IMR-90 (cell line): ENCODE results near the gene PDGFD. TPM values are rescaled to one million over a fixed set of nuclear protein-coding genes. Genes with fewer than 3 reads are reported as not detected.
A peak's percentile ranks its signal among the peaks of the same experiment; 100 is the strongest.

Experiments
- ATAC-seq: fragments of 200-7000 bp; cut with Tn5 transposase; 2 replicates; pipeline ENCODE4 v1.9.1; 2020; ENCODE audit warnings: low read depth, mild to moderate bottlenecking, moderate library complexity
- BruUV-seq: library from RNA; stranded (reverse); fragments of 400-500 nt; replicated peaks from 2 replicates; lab custom pipeline; 2021; lab: Mats Ljungman, UMichigan
- CTCF ChIA-PET: fragments of 300-600 bp; formaldehyde crosslinking; extraction: SDS; loops from one replicate; lab custom pipeline; 2021; ENCODE audit warnings: antibody characterized with exemption; lab: Yijun Ruan, JAX
- POLR2A ChIA-PET: fragments of 300-600 bp; sonication (Branson Sonifier 250); formaldehyde crosslinking; loops from one replicate; lab custom pipeline; 2022; ENCODE audit warnings: antibody characterized with exemption; ENCODE audit not compliant: unreplicated experiment; lab: Charles Lee
- DNase-seq: peaks from one replicate; pipeline ENCODE4 v3.0.0; 2013
- H2AFZ ChIP-seq: replicated peaks from 2 replicates; pipeline ENCODE3; 2013; ENCODE audit warnings: low read length, mild to moderate bottlenecking; ENCODE audit not compliant: poor library complexity
- H2AK5ac ChIP-seq: 2 replicates; pipeline ENCODE4 v1.6.1; 2013; ENCODE audit warnings: low read depth, low read length, inconsistent platforms
- H2AK9ac ChIP-seq: replicated peaks from 2 replicates; pipeline ENCODE3; 2013; ENCODE audit warnings: mild to moderate bottlenecking, low read depth, low read length, moderate library complexity; ENCODE audit not compliant: poor library complexity
- H2BK120ac ChIP-seq: 2 replicates; pipeline ENCODE4 v1.6.1; 2013; ENCODE audit warnings: low read depth, low read length, inconsistent platforms
- H2BK15ac ChIP-seq: 3 replicates; pipeline ENCODE4 v1.6.1; 2013; ENCODE audit warnings: low read depth, low read length, inconsistent platforms
- H2BK20ac ChIP-seq: 2 replicates; pipeline ENCODE4 v1.6.1; 2013; ENCODE audit warnings: low read depth, mild to moderate bottlenecking, inconsistent platforms, low read length, moderate library complexity
- H2BK5ac ChIP-seq: 2 replicates; pipeline ENCODE4 v1.6.1; 2013; ENCODE audit warnings: mild to moderate bottlenecking, low read depth, low read length, inconsistent platforms; ENCODE audit not compliant: poor library complexity, severe bottlenecking
- H3K14ac ChIP-seq: replicated peaks from 2 replicates; pipeline ENCODE4 v1.6.1; 2013; ENCODE audit warnings: low read depth, low read length, inconsistent platforms
- H3K18ac ChIP-seq: 2 replicates; pipeline ENCODE4 v1.6.1; 2013; ENCODE audit warnings: low read depth, low read length, control low read depth
- H3K23ac ChIP-seq: 2 replicates; pipeline ENCODE4 v1.6.1; 2013; ENCODE audit warnings: low read depth, low read length, inconsistent platforms
- H3K27ac ChIP-seq: 2 replicates; pipeline ENCODE4 v1.5.1; 2013; ENCODE audit warnings: mild to moderate bottlenecking, control low read depth, low read length; ENCODE audit not compliant: insufficient read depth
- H3K27me3 ChIP-seq: 2 replicates; pipeline ENCODE4 v1.6.1; 2013; ENCODE audit warnings: low read length; ENCODE audit not compliant: control insufficient read depth, insufficient read depth
- H3K36me3 ChIP-seq: 2 replicates; pipeline ENCODE4 v1.6.1; 2013; ENCODE audit warnings: low read length, mixed read lengths; ENCODE audit not compliant: control insufficient read depth, insufficient read depth
- H3K4ac ChIP-seq: 2 replicates; pipeline ENCODE4 v1.6.1; 2013; ENCODE audit warnings: low read depth, low read length, inconsistent platforms
- H3K4me1 ChIP-seq: 2 replicates; pipeline ENCODE4 v1.6.1; 2013; ENCODE audit warnings: low read length, mixed read lengths; ENCODE audit not compliant: control insufficient read depth, insufficient read depth
- H3K4me2 ChIP-seq: 2 replicates; pipeline ENCODE4 v1.6.1; 2013; ENCODE audit warnings: low read depth, mild to moderate bottlenecking, control low read depth, low read length, moderate library complexity
- H3K4me3 ChIP-seq: 2 replicates; pipeline ENCODE4 v1.5.1; 2013; ENCODE audit warnings: low read depth, mild to moderate bottlenecking, control low read depth, low read length, moderate library complexity; ENCODE audit not compliant: insufficient read depth
- H3K56ac ChIP-seq: 2 replicates; pipeline ENCODE4 v1.6.1; 2013; ENCODE audit warnings: low read length, inconsistent platforms; ENCODE audit not compliant: insufficient read depth; ENCODE audit errors: extremely low read depth
- H3K79me1 ChIP-seq, 2 experiments: 2 replicates each; pipeline ENCODE4 v1.6.1; 2013; ENCODE audit warnings: low read length in 2 of 2, inconsistent platforms in 1 of 2, low read depth in 1 of 2
- H3K9ac ChIP-seq: 2 replicates; pipeline ENCODE4 v1.6.1; 2013; ENCODE audit warnings: low read depth, low read length, control low read depth
- H3K9me1 ChIP-seq: 2 replicates; pipeline ENCODE4 v1.6.1; 2013; ENCODE audit warnings: low read length, inconsistent platforms; ENCODE audit not compliant: insufficient read depth
- H3K9me3 ChIP-seq: 2 replicates; pipeline ENCODE4 v1.6.1; 2013; ENCODE audit warnings: low read length; ENCODE audit not compliant: control insufficient read depth, insufficient read depth
- H4K20me1 ChIP-seq: 2 replicates; pipeline ENCODE4 v1.6.1; 2013; ENCODE audit warnings: low read length, inconsistent platforms; ENCODE audit not compliant: insufficient read depth
- H4K5ac ChIP-seq: 2 replicates; pipeline ENCODE4 v1.6.1; 2013; ENCODE audit warnings: mild to moderate bottlenecking, low read depth, low read length, control low read depth
- H4K8ac ChIP-seq, 2 experiments: 2 replicates each; pipeline ENCODE4 v1.6.1; 2013; ENCODE audit warnings: low read depth in 2 of 2, low read length in 2 of 2, control low read depth in 1 of 2, inconsistent platforms in 1 of 2
- H4K91ac ChIP-seq: 2 replicates; pipeline ENCODE4 v1.6.1; 2013; ENCODE audit warnings: low read depth, low read length, inconsistent platforms; ENCODE audit not compliant: insufficient read depth
- BHLHE40 ChIP-seq: fragments of 150-350 bp; IDR thresholded peaks from 2 replicates; pipeline ENCODE4 v1.6.1; 2016; ENCODE audit warnings: mild to moderate bottlenecking, low read depth, low read length
- CEBPB ChIP-seq: IDR thresholded peaks from 2 replicates; pipeline ENCODE4 v1.6.1; 2012; ENCODE audit warnings: low read depth, low read length, improper control_type of control experiment
- CHD1 ChIP-seq: IDR thresholded peaks from 2 replicates; pipeline ENCODE4 v1.6.1; 2012; ENCODE audit warnings: low read depth, low read length, improper control_type of control experiment
- ELK1 ChIP-seq: fragments of 150-350 bp; IDR thresholded peaks from 2 replicates; pipeline ENCODE4 v1.6.1; 2016; ENCODE audit warnings: low read depth, mild to moderate bottlenecking, low read length, moderate library complexity, borderline replicate concordance
- FOS ChIP-seq: fragments of 150-350 bp; IDR thresholded peaks from 2 replicates; pipeline ENCODE4 v1.6.1; 2016; ENCODE audit warnings: low read depth, low read length
- MAFK ChIP-seq: IDR thresholded peaks from 2 replicates; pipeline ENCODE4 v1.6.1; 2012; ENCODE audit warnings: low read depth, low read length, improper control_type of control experiment
- MAZ ChIP-seq: IDR thresholded peaks from 2 replicates; pipeline ENCODE4 v1.6.1; 2012; ENCODE audit warnings: low read depth, mild to moderate bottlenecking, low read length, improper control_type of control experiment, moderate library complexity, borderline replicate concordance
- MXI1 ChIP-seq: IDR thresholded peaks from 2 replicates; pipeline ENCODE4 v1.6.1; 2012; ENCODE audit warnings: low read depth, mild to moderate bottlenecking, low read length, moderate library complexity, borderline replicate concordance
- NFE2L2 ChIP-seq: fragments of 150-350 bp; IDR thresholded peaks from 2 replicates; pipeline ENCODE4 v1.6.1; 2016; ENCODE audit warnings: low read depth, mild to moderate bottlenecking, low read length
- POLR2A ChIP-seq: IDR thresholded peaks from 2 replicates; pipeline ENCODE4 v1.6.1; 2012; ENCODE audit warnings: mild to moderate bottlenecking, low read depth, low read length
- RAD21 ChIP-seq: IDR thresholded peaks from 2 replicates; pipeline ENCODE4 v1.6.1; 2012; ENCODE audit warnings: low read length, improper control_type of control experiment
- RCOR1 ChIP-seq: IDR thresholded peaks from 2 replicates; pipeline ENCODE4 v1.6.1; 2012; ENCODE audit warnings: mild to moderate bottlenecking, low read length, improper control_type of control experiment; ENCODE audit not compliant: insufficient replicate concordance
- RFX5 ChIP-seq: IDR thresholded peaks from 2 replicates; pipeline ENCODE4 v1.8.0; 2012; ENCODE audit warnings: low read depth, mild to moderate bottlenecking, low read length, moderate library complexity
- SMC3 ChIP-seq: fragments of 150-350 bp; IDR thresholded peaks from 2 replicates; pipeline ENCODE4 v1.6.1; 2016; ENCODE audit warnings: low read depth, mild to moderate bottlenecking, antibody characterized with exemption, low read length, moderate library complexity
- WGBS, 2 experiments: methylation state at CpG; one replicate each; pipeline versions ENCODE4 v1.1.5 to v1.1.7; 2013; ENCODE audit warnings: missing lambda C conversion rate in 2 of 2; ENCODE audit not compliant: insufficient read length in 1 of 2; ENCODE audit errors: extremely low coverage in 2 of 2; 5-methylcytosine and 5-hydroxymethylcytosine counted together
- dilution Hi-C: fragments of 300-500 bp; cut with HindIII; formaldehyde crosslinking; loops from one replicate; pipeline ENCODE4 v1.14.3; 2018; ENCODE audit warnings: low sequenced_read_pairs; ENCODE audit not compliant: unreplicated experiment
- in situ Hi-C: fragments of 300-500 bp; cut with MboI; formaldehyde crosslinking; loops from 3 replicates; pipeline ENCODE4 v1.14.3; 2019; ENCODE audit warnings: low sequenced_read_pairs, inconsistent platforms, mixed read lengths
- intact Hi-C: fragments of 100-400 bp; cut with micrococcal nuclease; formaldehyde crosslinking; loops from 2 replicates; pipeline ENCODE4 v1.10.0; 2022
- polyA plus RNA-seq, 3 experiments: library from polyadenylated mRNA; depleted of rRNA; stranded (reverse); fragments of >200 nt; gene quantifications; 2 replicates each; pipeline ENCODE4 v1.2.3, GENCODE V29; 2012; ENCODE audit warnings: low replicate concordance in 1 of 3
- total RNA-seq: library from RNA; depleted of rRNA; stranded (reverse); fragments of >200 nt; gene quantifications from 2 replicates; pipeline ENCODE4 v1.2.3, GENCODE V29; 2012
- TF ChIP-seq, protein P1 (sequence below): fragments of 150-350 bp; IDR thresholded peaks from 2 replicates; pipeline ENCODE4 v1.6.1; 2017; ENCODE audit warnings: mild to moderate bottlenecking, antibody characterized with exemption, low read length, low read depth
- TF ChIP-seq, protein P2 (sequence below): conservative IDR thresholded peaks from 2 replicates; pipeline ENCODE4 v1.5.1; 2012; ENCODE audit warnings: mild to moderate bottlenecking, low read depth, low read length, improper control_type of control experiment

The PDGFD gene
- total and polyA plus RNA-seq, 2 of the 4 experiments (the other 2 are of a cell fraction) = 2.1 to 3.0 TPM

GRCh38 chr11:103927535-103927934 lies 236.4 kb downstream of the PDGFD start:
- Histone ChIP-seq H3K9me3 (no peaks in the 10 kb centered on the region), H3K9ac (no peak overlapping the region), H3K27ac (no peak overlapping the region), H2BK15ac (no peak overlapping the region), H3K4me2 (no peak overlapping the region), H4K91ac (no peak overlapping the region), H3K36me3 (no peaks in the 10 kb centered on the region), H2AK9ac (no peak overlapping the region), H3K79me1 (no peaks in the 10 kb centered on the region), H2AK5ac (no peak overlapping the region), H4K20me1 (no peaks in the 10 kb centered on the region), H3K4ac (no peak overlapping the region), H3K23ac (no peak overlapping the region), H2BK5ac (no peak overlapping the region), H4K5ac (no peak overlapping the region), H2AFZ (no peak overlapping the region), H4K8ac (no peak overlapping the region), H3K4me3 (no peak overlapping the region), H2BK120ac (no peak overlapping the region), H2BK20ac (no peak overlapping the region), H3K56ac (no peak overlapping the region), H3K27me3 (no peaks in the 10 kb centered on the region), H3K4me1 (peaks cover 7% of the 10 kb centered on the region), H3K9me1 (no peaks in the 10 kb centered on the region; the same call in 1 of the 2 replicates), H3K14ac (no peak overlapping the region), H3K18ac (no peak overlapping the region)
- CTCF ChIA-PET = interaction anchor here (0.9 kb wide), 1 partner anchor 20 kb away, joined by 3 read pairs; no protein-coding TSS in a partner anchor
- WGBS, 2 experiments = no CpG with 5 or more reads among the region's 2 CpGs
- no TSS peak for BruUV-seq
- DNase-seq (peak; percentile 58), ATAC-seq (peak; percentile 64)
- TF ChIP-seq POLR2A = no peak
- TF ChIP-seq RCOR1 = no peak
- TF ChIP-seq SMC3 = peak; percentile 43
- no peak for TF ChIP-seq ELK1
- no peak for TF ChIP-seq MXI1
- TF ChIP-seq MAZ = no peak
- no peak for TF ChIP-seq CEBPB
- no peak for TF ChIP-seq BHLHE40
- TF ChIP-seq, protein P1, sequence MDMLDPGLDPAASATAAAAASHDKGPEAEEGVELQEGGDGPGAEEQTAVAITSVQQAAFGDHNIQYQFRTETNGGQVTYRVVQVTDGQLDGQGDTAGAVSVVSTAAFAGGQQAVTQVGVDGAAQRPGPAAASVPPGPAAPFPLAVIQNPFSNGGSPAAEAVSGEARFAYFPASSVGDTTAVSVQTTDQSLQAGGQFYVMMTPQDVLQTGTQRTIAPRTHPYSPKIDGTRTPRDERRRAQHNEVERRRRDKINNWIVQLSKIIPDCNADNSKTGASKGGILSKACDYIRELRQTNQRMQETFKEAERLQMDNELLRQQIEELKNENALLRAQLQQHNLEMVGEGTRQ = no peak
- no peak for TF ChIP-seq FOS
- TF ChIP-seq RFX5 = no peak
- TF ChIP-seq MAFK = no peak
- no peak for TF ChIP-seq CHD1
- no peak for TF ChIP-seq NFE2L2
- peak; percentile 73 for TF ChIP-seq RAD21
- TF ChIP-seq, protein P2, sequence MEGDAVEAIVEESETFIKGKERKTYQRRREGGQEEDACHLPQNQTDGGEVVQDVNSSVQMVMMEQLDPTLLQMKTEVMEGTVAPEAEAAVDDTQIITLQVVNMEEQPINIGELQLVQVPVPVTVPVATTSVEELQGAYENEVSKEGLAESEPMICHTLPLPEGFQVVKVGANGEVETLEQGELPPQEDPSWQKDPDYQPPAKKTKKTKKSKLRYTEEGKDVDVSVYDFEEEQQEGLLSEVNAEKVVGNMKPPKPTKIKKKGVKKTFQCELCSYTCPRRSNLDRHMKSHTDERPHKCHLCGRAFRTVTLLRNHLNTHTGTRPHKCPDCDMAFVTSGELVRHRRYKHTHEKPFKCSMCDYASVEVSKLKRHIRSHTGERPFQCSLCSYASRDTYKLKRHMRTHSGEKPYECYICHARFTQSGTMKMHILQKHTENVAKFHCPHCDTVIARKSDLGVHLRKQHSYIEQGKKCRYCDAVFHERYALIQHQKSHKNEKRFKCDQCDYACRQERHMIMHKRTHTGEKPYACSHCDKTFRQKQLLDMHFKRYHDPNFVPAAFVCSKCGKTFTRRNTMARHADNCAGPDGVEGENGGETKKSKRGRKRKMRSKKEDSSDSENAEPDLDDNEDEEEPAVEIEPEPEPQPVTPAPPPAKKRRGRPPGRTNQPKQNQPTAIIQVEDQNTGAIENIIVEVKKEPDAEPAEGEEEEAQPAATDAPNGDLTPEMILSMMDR = peak; percentile 62
- dilution Hi-C loops = no loop called here
- POLR2A ChIA-PET = no interaction called here
- intact Hi-C loops = loop anchor here (2.0 to 10.0 kb wide), 6 partner anchors 235 to 1935 kb away; partner anchors contain the start of gene PDGFD
- in situ Hi-C loops = no loop called here
